GM21447 (cell line): Measurements from ENCODE around the gene CCL3.
"Not testable (repeated sequence)": the region's sequence is repeated elsewhere in the genome, so short reads cannot be mapped to it uniquely, and the experiment has no call there.

ENCODE experiments used
- ATAC-seq: cut with Tn5 transposase; IDR thresholded peaks from one replicate; pipeline ENCODE4 v1.9.1; 2021; ENCODE audit not compliant: unreplicated experiment

Gene CCL3

GRCh38 chr17:36088670-36089338 lies 1.1 kb downstream of the CCL3 start:
- no peak for ATAC-seq

GRCh38 chr17:36087897-36088572 lies 1.9 kb downstream of the CCL3 start:
- not testable (repeated sequence) for ATAC-seq

- ATAC-seq: not testable (repeated sequence)
Observed at GRCh38 chr17:36087471-36087870, 2.5 kb downstream of the CCL3 start.

- ATAC-seq: no peak
Observed at GRCh38 chr17:36086791-36087190, 3.2 kb downstream of the CCL3 start.

- ATAC-seq: no peak
Observed at GRCh38 chr17:36085765-36086164, 4.2 kb downstream of the CCL3 start.

- not testable (repeated sequence) for ATAC-seq
Observed at GRCh38 chr17:36083691-36084090, 6.3 kb downstream of the CCL3 start.

- not testable (repeated sequence) for ATAC-seq
Observed at GRCh38 chr17:36082482-36083120, 7.3 kb downstream of the CCL3 start.

GRCh38 chr17:36081681-36082471 lies 8.1 kb downstream of the CCL3 start:
- peak; percentile 49 for ATAC-seq

- no peak for ATAC-seq
Observed at GRCh38 chr17:36074365-36074764, 15.6 kb downstream of the CCL3 start.

- no peak for ATAC-seq
Observed at GRCh38 chr17:36072431-36073121, 17.4 kb downstream of the CCL3 start.

- no peak for ATAC-seq
Observed at GRCh38 chr17:36071751-36072150, 18.2 kb downstream of the CCL3 start.

GRCh38 chr17:36070427-36070826 lies 19.5 kb downstream of the CCL3 start:
- ATAC-seq: no peak

GRCh38 chr17:36069136-36069535 lies 20.8 kb downstream of the CCL3 start:
- ATAC-seq: no peak

- ATAC-seq: no peak
Observed at GRCh38 chr17:36068524-36068923, 21.4 kb downstream of the CCL3 start.

- ATAC-seq: no peak
Observed at GRCh38 chr17:36066365-36066985, 23.5 kb downstream of the CCL3 start.

GRCh38 chr17:36063786-36064541 lies 26.0 kb downstream of the CCL3 start, which contains the start of gene CCL18:
CCL18 (plus strand) TSS chr17:36064272; CDS start chr17:36064343, 71 bp downstream.
- no peak for ATAC-seq

GRCh38 chr17:36060816-36061215 lies 29.1 kb downstream of the CCL3 start:
- no peak for ATAC-seq

- ATAC-seq: no peak
Observed at GRCh38 chr17:36059406-36059805, 30.5 kb downstream of the CCL3 start.

- no peak for ATAC-seq
Observed at GRCh38 chr17:36057911-36058310, 32.0 kb downstream of the CCL3 start.
